ENCODE measurements around the gene CTIF. TPM values are rescaled to one million over a fixed set of nuclear protein-coding genes. Genes with fewer than 3 reads are reported as not detected.
A peak's percentile ranks its signal among the peaks of the same experiment; 100 is the strongest.

CTIF gene
- total and polyA plus RNA-seq, 2 experiments from 2014 or later = 22.1 to 27.9 TPM

- Histone ChIP-seq H3K4me1 (ENCODE audit: insufficient read depth) (peaks cover 10% of the 10 kb centered on the region), H3K36me3 (replicated peaks; ENCODE audit: insufficient read depth, low read depth) (no peaks in the 10 kb centered on the region), H3K27me3 (no peaks in the 10 kb centered on the region), H3K27ac (no peak overlapping the region), H3K9me2 (replicated peaks; ENCODE audit: insufficient read depth) (no peaks in the 10 kb centered on the region), H4K20me1 (ENCODE audit: insufficient read depth, poor library complexity, severe bottlenecking) (no peaks in the 10 kb centered on the region), H3K4me3 (no peak overlapping the region), H3K4me2 (no peak overlapping the region), H3K9me3 (ENCODE audit: low read depth) (no peaks in the 10 kb centered on the region), H2AFZ (no peak overlapping the region), H3K79me2 (peaks cover 8% of the 10 kb centered on the region)
- no peak for DNase-seq (ENCODE audit: low spot score)
- TF ChIP-seq EZH2phosphoT487 (IDR thresholded peaks at IDR 0.05; ENCODE audit: low read depth, severe bottlenecking, unreplicated experiment) = no peak
- TF ChIP-seq CTCF (IDR thresholded peaks at IDR 0.05; ENCODE audit: poor library complexity) = no peak
- no peak for TF ChIP-seq EZH2 (IDR thresholded peaks at IDR 0.05; ENCODE audit: borderline replicate concordance)
- 67% methylated on average over 2 of the region's 4 CpGs for WGBS (ENCODE audit: low lambda C conversion rate, missing lambda C conversion rate)
Observed at GRCh38 chr18:48674758-48675351, 136.0 kb downstream of the CTIF start.

- Histone ChIP-seq H3K9me3 (ENCODE audit: low read depth) (no peaks in the 10 kb centered on the region), H3K9me2 (replicated peaks; ENCODE audit: insufficient read depth) (no peaks in the 10 kb centered on the region), H3K36me3 (replicated peaks; ENCODE audit: insufficient read depth, low read depth) (no peaks in the 10 kb centered on the region), H3K4me3 (no peak overlapping the region), H3K27ac (no peak overlapping the region), H4K20me1 (ENCODE audit: insufficient read depth, poor library complexity, severe bottlenecking) (no peaks in the 10 kb centered on the region), H2AFZ (no peak overlapping the region), H3K4me1 (ENCODE audit: insufficient read depth) (peaks cover 10% of the 10 kb centered on the region), H3K4me2 (peak overlapping the region; percentile 58), H3K27me3 (no peaks in the 10 kb centered on the region), H3K79me2 (peaks cover 8% of the 10 kb centered on the region)
- DNase-seq (ENCODE audit: low spot score) = peak; percentile 91
- TF ChIP-seq CTCF (IDR thresholded peaks at IDR 0.05; ENCODE audit: poor library complexity) = peak; percentile 91
- no peak for TF ChIP-seq EZH2phosphoT487 (IDR thresholded peaks at IDR 0.05; ENCODE audit: low read depth, severe bottlenecking, unreplicated experiment)
- 18% methylated on average over 10 of the region's 10 CpGs for WGBS (ENCODE audit: low lambda C conversion rate, missing lambda C conversion rate)
Observed at GRCh38 chr18:48675352-48675761, 136.5 kb downstream of the CTIF start.

- no peaks in the 10 kb centered on the region for H3K36me3 ChIP-seq (replicated peaks; ENCODE audit: insufficient read depth, low read depth)
- H2AFZ ChIP-seq = no peak overlapping the region
- TF ChIP-seq CTCF (IDR thresholded peaks at IDR 0.05; ENCODE audit: poor library complexity) (no peak), EZH2phosphoT487 (IDR thresholded peaks at IDR 0.05; ENCODE audit: low read depth, severe bottlenecking, unreplicated experiment) (no peak), EZH2 (IDR thresholded peaks at IDR 0.05; ENCODE audit: borderline replicate concordance) (no peak)
- peaks cover 10% of the 10 kb centered on the region for H3K4me1 ChIP-seq (ENCODE audit: insufficient read depth)
- no peaks in the 10 kb centered on the region for H4K20me1 ChIP-seq (ENCODE audit: insufficient read depth, poor library complexity, severe bottlenecking)
- no peaks in the 10 kb centered on the region for H3K9me3 ChIP-seq (ENCODE audit: low read depth)
- no peaks in the 10 kb centered on the region for H3K9me2 ChIP-seq (replicated peaks; ENCODE audit: insufficient read depth)
- DNase-seq (ENCODE audit: low spot score) = no peak
- no peak overlapping the region for H3K4me3 ChIP-seq
- peaks cover 8% of the 10 kb centered on the region for H3K79me2 ChIP-seq
- H3K27me3 ChIP-seq = no peaks in the 10 kb centered on the region
- WGBS (ENCODE audit: low lambda C conversion rate, missing lambda C conversion rate) = 91% methylated on average over 11 of the region's 12 CpGs
- no peak overlapping the region for H3K27ac ChIP-seq
- no peak overlapping the region for H3K4me2 ChIP-seq
Observed at GRCh38 chr18:48675912-48676311, 137.1 kb downstream of the CTIF start.

All from hepatocyte (in vitro differentiated cells).